Fibroblast of lung (primary cell): ENCODE measurements around the gene USP17L5. TPM values are rescaled to one million over a fixed set of nuclear protein-coding genes. Genes with fewer than 3 reads are reported as not detected.
"Not testable (repeated sequence)": the region's sequence is repeated elsewhere in the genome, so short reads cannot be mapped to it uniquely, and the experiment has no call there.

Source experiments
- DNase-seq, 2 donors: peaks; one replicate each; pipeline versions ENCODE4 v3.0.0 to v3.0.0-alpha.2; 2010; ENCODE audit warnings: low read depth in 2 of 2
- H2AFZ ChIP-seq: 2 replicates; pipeline ENCODE4 v1.5.1; 2012; ENCODE audit warnings: low read length, control low read depth, inconsistent platforms
- H3K27ac ChIP-seq: 2 replicates; pipeline ENCODE4 v1.5.1; 2011; ENCODE audit warnings: low read length, control low read depth; ENCODE audit not compliant: insufficient read depth
- H3K27me3 ChIP-seq: 2 replicates; pipeline ENCODE4 v1.5.1; 2011; ENCODE audit warnings: mild to moderate bottlenecking, low read length; ENCODE audit not compliant: control insufficient read depth, insufficient read depth
- H3K36me3 ChIP-seq: 2 replicates; pipeline ENCODE4 v1.5.1; 2011; ENCODE audit warnings: low read length; ENCODE audit not compliant: control insufficient read depth, insufficient read depth
- H3K4me1 ChIP-seq: 2 replicates; pipeline ENCODE4 v1.5.1; 2011; ENCODE audit warnings: low read length; ENCODE audit not compliant: control insufficient read depth, insufficient read depth; ENCODE audit errors: extremely low read depth
- H3K4me2 ChIP-seq: 2 replicates; pipeline ENCODE4 v1.5.1; 2011; ENCODE audit warnings: low read length, control low read depth; ENCODE audit not compliant: insufficient read depth; ENCODE audit errors: extremely low read depth
- H3K4me3 ChIP-seq, 4 experiments: fragments of 200-600 bp in 1 of 4; sonication (generic) in 1 of 4; replicated peaks in 1 of 4; 2 replicates each; pipeline ENCODE4 v1.5.1; 2011 to 2016; ENCODE audit warnings: low read length in 4 of 4, low read depth in 3 of 4, mild to moderate bottlenecking in 3 of 4, control low read depth in 2 of 4, inconsistent platforms in 1 of 4, mixed read lengths in 1 of 4; ENCODE audit not compliant: insufficient read depth in 1 of 4; ENCODE audit errors: control extremely low read depth in 1 of 4
- H3K79me2 ChIP-seq: 2 replicates; pipeline ENCODE4 v1.5.1; 2012; ENCODE audit warnings: mild to moderate bottlenecking, low read length, inconsistent platforms; ENCODE audit not compliant: control insufficient read depth, insufficient read depth
- H3K9ac ChIP-seq: 2 replicates; pipeline ENCODE4 v1.5.1; 2011; ENCODE audit warnings: mild to moderate bottlenecking, low read length, control low read depth; ENCODE audit not compliant: insufficient read depth
- H3K9me3 ChIP-seq: 2 replicates; pipeline ENCODE4 v1.5.1; 2012; ENCODE audit warnings: low read depth, low read length; ENCODE audit not compliant: control insufficient read depth, insufficient read depth
- H4K20me1 ChIP-seq: 2 replicates; pipeline ENCODE4 v1.5.1; 2011; ENCODE audit warnings: low read length; ENCODE audit not compliant: control insufficient read depth, insufficient read depth; ENCODE audit errors: extremely low read depth
- CTCF ChIP-seq, 2 donors: IDR thresholded peaks in 1 of 2; conservative IDR thresholded peaks in 1 of 2; 1 replicate in 1 of 2; 2 replicates in 1 of 2; pipeline ENCODE4 v1.5.1; 2011 to 2012; ENCODE audit warnings: low read length in 2 of 2, control low read depth in 1 of 2, inconsistent platforms in 1 of 2, low read depth in 1 of 2, mild to moderate bottlenecking in 1 of 2
- EZH2 ChIP-seq: IDR thresholded peaks from 2 replicates; pipeline ENCODE4 v1.5.1; 2012; ENCODE audit warnings: low read length, control low read depth, mild to moderate bottlenecking; ENCODE audit errors: missing control alignments
- polyA plus RNA-seq, 2 donors: library from polyadenylated mRNA; depleted of rRNA in 1 of 2; stranded (reverse) in 1 of 2; unstranded in 1 of 2; fragments of >200 nt; gene quantifications; 2 replicates each; pipeline ENCODE4 v1.2.1, GENCODE V29; 2011 to 2012; ENCODE audit warnings: missing spikeins in 1 of 2
- total RNA-seq: library from RNA; depleted of rRNA; stranded (reverse); fragments of >200 nt; gene quantifications from 2 replicates; pipeline ENCODE4 v1.2.1, GENCODE V29; 2014

Gene USP17L5
- total and polyA plus RNA-seq, 2 donors (not counting 1 experiment from before 2014, with no cell fraction given): not detected

- H3K9me3 ChIP-seq, H4K20me1 ChIP-seq, H3K27me3 ChIP-seq, H3K27ac ChIP-seq, H3K4me2 ChIP-seq, H2AFZ ChIP-seq, H3K4me1 ChIP-seq, H3K79me2 ChIP-seq, H3K36me3 ChIP-seq: not testable (repeated sequence)
- Histone ChIP-seq H3K4me3 (peak overlapping the region in 2 of 4 experiments; percentile 45 to 49), H3K9ac (peak overlapping the region; percentile 23)
- peak in 1 of 2 donors; percentile 17 for DNase-seq
- peak; percentile 17 to 35 for TF ChIP-seq CTCF (conservative IDR thresholded peaks at IDR 0.05 in 1 of 2, IDR thresholded peaks at IDR 0.05 in 1 of 2; ENCODE audit: low read depth in 1 of 2, low read length in 2 of 2)
Measured at GRCh38 chr4:9381012-9381534, 41.9 kb downstream of the USP17L5 start.

GRCh38 chr4:9384126-9384525 is 44.9 kb downstream of the USP17L5 start:
- Histone ChIP-seq H3K9me3 (no peaks in the 10 kb centered on the region), H3K4me3 (no peak overlapping the region), H3K27me3 (no peaks in the 10 kb centered on the region), H2AFZ (no peak overlapping the region), H4K20me1 (no peaks in the 10 kb centered on the region), H3K4me1 (no peaks in the 10 kb centered on the region), H3K79me2 (no peaks in the 10 kb centered on the region), H3K4me2 (no peak overlapping the region), H3K36me3 (no peaks in the 10 kb centered on the region), H3K27ac (no peak overlapping the region), H3K9ac (no peak overlapping the region)
- no peak for TF ChIP-seq CTCF (conservative IDR thresholded peaks at IDR 0.05 in 1 of 2, IDR thresholded peaks at IDR 0.05 in 1 of 2; ENCODE audit: low read depth in 1 of 2, low read length in 2 of 2)
- no peak for TF ChIP-seq EZH2
- DNase-seq: no peak

DNA sequence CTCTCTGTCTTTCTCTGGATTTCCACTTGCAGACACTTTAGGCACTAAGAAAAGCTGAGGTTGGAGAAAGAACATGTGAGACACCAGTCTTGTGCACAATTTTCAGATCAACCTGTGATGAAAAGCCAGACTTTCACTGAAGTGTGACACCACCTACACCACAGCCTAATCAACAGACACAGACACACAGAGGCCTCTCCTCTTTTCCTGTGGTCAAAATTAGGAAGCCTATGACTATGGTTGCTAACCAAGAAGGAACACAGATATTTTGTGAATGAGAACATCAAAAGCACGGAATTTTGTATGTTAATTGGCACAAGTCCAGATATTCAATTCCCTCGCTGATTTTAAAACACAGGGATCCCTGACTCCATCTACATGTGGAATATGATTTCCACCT is 49.8 kb downstream of the USP17L5 start:
- not testable (repeated sequence) for H3K4me3 ChIP-seq, DNase-seq, H3K4me1 ChIP-seq, H4K20me1 ChIP-seq, H2AFZ ChIP-seq, H3K9me3 ChIP-seq, H3K27me3 ChIP-seq, H3K9ac ChIP-seq, H3K27ac ChIP-seq, H3K79me2 ChIP-seq, H3K36me3 ChIP-seq, H3K4me2 ChIP-seq

Other genes with a start within 250 kb of the USP17L5 start
- gene FAM90A26, start 169.0 kb upstream of the USP17L5 start, total RNA-seq: not detected in 2 replicates
- not detected in 2 replicates for gene FAM90A26, start 169.0 kb upstream of the USP17L5 start, polyA plus RNA-seq
- not detected in 2 replicates for gene USP17L10, start 128.7 kb upstream of the USP17L5 start, total RNA-seq
- not detected in 2 replicates for gene USP17L10, start 128.7 kb upstream of the USP17L5 start, polyA plus RNA-seq
- gene USP17L11, start 124.0 kb upstream of the USP17L5 start, total RNA-seq: not detected in 2 replicates
- gene USP17L11, start 124.0 kb upstream of the USP17L5 start, polyA plus RNA-seq: not detected in 2 replicates
- gene USP17L12, start 119.3 kb upstream of the USP17L5 start, total RNA-seq: not detected in 2 replicates
- not detected in 2 replicates for gene USP17L12, start 119.3 kb upstream of the USP17L5 start, polyA plus RNA-seq
- gene USP17L13, start 114.5 kb upstream of the USP17L5 start, total RNA-seq: not detected in 2 replicates
- gene USP17L13, start 114.5 kb upstream of the USP17L5 start, polyA plus RNA-seq: not detected in 2 replicates
- gene USP17L15, start 105.0 kb upstream of the USP17L5 start, total RNA-seq: not detected in 2 replicates
- not detected in 2 replicates for gene USP17L15, start 105.0 kb upstream of the USP17L5 start, polyA plus RNA-seq
- gene USP17L17, start 95.5 kb upstream of the USP17L5 start, total RNA-seq: not detected in 2 replicates
- gene USP17L17, start 95.5 kb upstream of the USP17L5 start, polyA plus RNA-seq: not detected in 2 replicates
- gene USP17L18, start 90.8 kb upstream of the USP17L5 start, total RNA-seq: not detected in 2 replicates
- not detected in 2 replicates for gene USP17L18, start 90.8 kb upstream of the USP17L5 start, polyA plus RNA-seq
- not detected in 2 replicates for gene USP17L19, start 86.0 kb upstream of the USP17L5 start, total RNA-seq
- gene USP17L19, start 86.0 kb upstream of the USP17L5 start, polyA plus RNA-seq: not detected in 2 replicates
- not detected in 2 replicates for gene USP17L20, start 81.3 kb upstream of the USP17L5 start, total RNA-seq
- gene USP17L20, start 81.3 kb upstream of the USP17L5 start, polyA plus RNA-seq: not detected in 2 replicates
- gene USP17L21, start 76.5 kb upstream of the USP17L5 start, total RNA-seq: not detected in 2 replicates
- gene USP17L21, start 76.5 kb upstream of the USP17L5 start, polyA plus RNA-seq: not detected in 2 replicates
- gene USP17L22, start 71.8 kb upstream of the USP17L5 start, total RNA-seq: not detected in 2 replicates
- not detected in 2 replicates for gene USP17L22, start 71.8 kb upstream of the USP17L5 start, polyA plus RNA-seq
- gene USP17L24, start 14.2 kb upstream of the USP17L5 start, total RNA-seq: not detected in 2 replicates
- not detected in 2 replicates for gene USP17L24, start 14.2 kb upstream of the USP17L5 start, polyA plus RNA-seq
- gene USP17L25, start 9.5 kb upstream of the USP17L5 start, total RNA-seq: not detected in 2 replicates
- not detected in 2 replicates for gene USP17L25, start 9.5 kb upstream of the USP17L5 start, polyA plus RNA-seq
- gene USP17L26, start 4.7 kb upstream of the USP17L5 start, total RNA-seq: not detected in 2 replicates
- not detected in 2 replicates for gene USP17L26, start 4.7 kb upstream of the USP17L5 start, polyA plus RNA-seq
- not detected in 2 replicates for gene USP17L27, start 4.7 kb downstream of the USP17L5 start, total RNA-seq
- gene USP17L27, start 4.7 kb downstream of the USP17L5 start, polyA plus RNA-seq: not detected in 2 replicates
- gene USP17L28, start 9.5 kb downstream of the USP17L5 start, total RNA-seq: not detected in 2 replicates
- not detected in 2 replicates for gene USP17L28, start 9.5 kb downstream of the USP17L5 start, polyA plus RNA-seq
- not detected in 2 replicates for gene USP17L29, start 14.2 kb downstream of the USP17L5 start, total RNA-seq
- not detected in 2 replicates for gene USP17L29, start 14.2 kb downstream of the USP17L5 start, polyA plus RNA-seq
- not detected in 2 replicates for gene USP17L30, start 23.7 kb downstream of the USP17L5 start, total RNA-seq
- gene USP17L30, start 23.7 kb downstream of the USP17L5 start, polyA plus RNA-seq: not detected in 2 replicates
- gene DEFB131A, start 105.0 kb downstream of the USP17L5 start, total RNA-seq: not detected in 2 replicates
- gene DEFB131A, start 105.0 kb downstream of the USP17L5 start, polyA plus RNA-seq: not detected in 2 replicates